ENCODE results near the gene MYO7B. TPM values are rescaled to one million over a fixed set of nuclear protein-coding genes. Genes with fewer than 3 reads are reported as not detected.

MYO7B gene
- total and polyA plus RNA-seq, 8 donors = 0.61 to 2.4 (median 1.00) TPM

DNA sequence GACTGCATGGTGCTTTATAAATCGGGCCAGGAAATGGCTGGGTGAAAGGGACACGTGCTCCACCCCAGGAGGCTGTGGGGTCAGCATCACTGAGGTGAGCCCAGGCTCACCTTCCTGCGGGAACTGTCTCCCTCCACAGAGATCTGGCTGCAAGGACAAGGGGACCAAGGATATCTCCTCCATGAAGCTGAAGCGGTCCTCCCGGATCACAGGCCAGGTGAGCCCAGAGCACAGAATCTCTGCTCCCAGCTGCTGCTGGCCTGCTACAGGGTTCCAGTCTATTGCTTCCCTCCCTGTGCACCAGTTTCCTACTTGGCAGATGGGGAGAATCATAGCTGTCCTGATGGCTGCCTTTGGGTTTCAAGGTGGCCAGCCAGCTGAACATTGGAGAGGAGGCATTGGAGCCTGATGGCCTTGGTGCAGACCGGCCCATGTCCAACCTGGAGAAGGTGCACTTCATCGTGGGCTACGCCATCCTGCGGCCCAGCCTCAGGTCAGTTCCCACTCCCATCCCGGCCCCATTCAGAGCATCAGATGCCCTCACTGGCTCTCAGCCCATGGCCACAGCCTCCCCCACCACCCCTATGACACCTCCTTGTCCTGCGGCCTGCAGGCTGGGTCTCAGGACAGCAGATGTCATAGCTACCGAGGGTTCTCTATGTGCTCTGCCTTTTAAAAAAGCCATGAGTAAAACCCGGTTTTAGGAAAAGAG lies 76.8 kb downstream of the MYO7B start:
- Histone ChIP-seq H3K27me3 (no peaks in the 10 kb centered on the region), H3K36me3 (no peaks in the 10 kb centered on the region), H3K4me3 (no peak overlapping the region), H3K27ac (no peak overlapping the region), H3K4me1 (no peaks in the 10 kb centered on the region), H3K9me3 (peaks cover 0 to 25% of the 10 kb centered on the region in 2 donors)
- no peak for TF ChIP-seq CTCF (IDR thresholded peaks at IDR 0.05)
- intact Hi-C loops (cut with DNase I) = no loop called here
- ATAC-seq = no peak
- DNase-seq = peak in 1 of 4 donors; percentile 7

- Histone ChIP-seq H3K4me1 (no peaks in the 10 kb centered on the region), H3K27me3 (no peaks in the 10 kb centered on the region), H3K27ac (no peak overlapping the region), H3K4me3 (no peak overlapping the region), H3K9me3 (peaks cover 0 to 25% of the 10 kb centered on the region in 2 donors), H3K36me3 (no peaks in the 10 kb centered on the region)
- intact Hi-C loops (cut with DNase I) = no loop called here
- no peak for TF ChIP-seq CTCF (IDR thresholded peaks at IDR 0.05)
- DNase-seq (no peak), ATAC-seq (no peak)
Measured at GRCh38 chr2:127614246-127614645, 78.8 kb downstream of the MYO7B start.

- DNase-seq = peak in 1 of 4 donors; percentile 5
- Histone ChIP-seq H3K36me3 (no peaks in the 10 kb centered on the region), H3K9me3 (peaks cover 0 to 25% of the 10 kb centered on the region in 2 donors), H3K27ac (no peak overlapping the region), H3K4me3 (no peak overlapping the region), H3K4me1 (no peaks in the 10 kb centered on the region), H3K27me3 (no peaks in the 10 kb centered on the region)
- no peak for TF ChIP-seq CTCF (IDR thresholded peaks at IDR 0.05)
- ATAC-seq = no peak
- intact Hi-C loops (cut with DNase I) = no loop called here
Measured at GRCh38 chr2:127614731-127615130, 79.2 kb downstream of the MYO7B start.

DNA sequence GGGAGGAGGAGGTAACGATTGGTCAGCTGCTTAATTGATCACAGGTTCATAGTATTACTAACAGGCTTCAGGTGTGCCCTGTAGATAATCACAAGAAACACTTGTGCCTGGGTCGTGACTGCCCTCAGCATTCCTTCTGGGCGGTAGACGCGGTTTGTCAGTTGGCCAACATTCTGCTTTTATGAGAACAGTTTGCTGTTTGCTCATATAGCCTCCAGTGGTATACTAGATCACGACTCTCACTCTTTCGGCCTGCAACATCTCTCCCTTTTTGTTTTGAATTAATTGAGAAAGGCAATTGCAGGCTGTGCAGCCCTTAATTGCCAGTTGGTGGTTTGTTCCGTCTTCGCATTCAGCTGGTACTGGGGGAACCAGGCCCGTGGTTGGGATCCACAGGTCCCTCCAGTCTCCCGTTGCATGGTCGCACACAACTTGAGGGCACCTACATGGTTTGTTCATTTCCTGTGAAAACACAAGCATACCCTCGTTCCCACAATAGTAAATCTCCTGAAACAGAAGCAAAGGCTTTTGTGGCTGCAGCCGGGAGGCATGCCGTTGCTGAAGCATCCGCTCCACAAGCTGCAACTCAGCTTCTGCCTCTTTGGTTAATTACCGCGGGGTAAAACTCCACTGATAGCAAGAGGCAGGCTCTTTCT lies 80.2 kb downstream of the MYO7B start:
- Histone ChIP-seq H3K36me3 (no peaks in the 10 kb centered on the region), H3K27me3 (no peaks in the 10 kb centered on the region), H3K4me3 (no peak overlapping the region), H3K9me3 (peaks cover 0 to 22% of the 10 kb centered on the region in 2 donors), H3K4me1 (no peaks in the 10 kb centered on the region), H3K27ac (no peak overlapping the region)
- ATAC-seq (no peak), DNase-seq (peak in 1 of 4 donors; percentile 17)
- intact Hi-C loops (cut with DNase I) = no loop called here
- TF ChIP-seq CTCF (IDR thresholded peaks at IDR 0.05) = no peak

DNA sequence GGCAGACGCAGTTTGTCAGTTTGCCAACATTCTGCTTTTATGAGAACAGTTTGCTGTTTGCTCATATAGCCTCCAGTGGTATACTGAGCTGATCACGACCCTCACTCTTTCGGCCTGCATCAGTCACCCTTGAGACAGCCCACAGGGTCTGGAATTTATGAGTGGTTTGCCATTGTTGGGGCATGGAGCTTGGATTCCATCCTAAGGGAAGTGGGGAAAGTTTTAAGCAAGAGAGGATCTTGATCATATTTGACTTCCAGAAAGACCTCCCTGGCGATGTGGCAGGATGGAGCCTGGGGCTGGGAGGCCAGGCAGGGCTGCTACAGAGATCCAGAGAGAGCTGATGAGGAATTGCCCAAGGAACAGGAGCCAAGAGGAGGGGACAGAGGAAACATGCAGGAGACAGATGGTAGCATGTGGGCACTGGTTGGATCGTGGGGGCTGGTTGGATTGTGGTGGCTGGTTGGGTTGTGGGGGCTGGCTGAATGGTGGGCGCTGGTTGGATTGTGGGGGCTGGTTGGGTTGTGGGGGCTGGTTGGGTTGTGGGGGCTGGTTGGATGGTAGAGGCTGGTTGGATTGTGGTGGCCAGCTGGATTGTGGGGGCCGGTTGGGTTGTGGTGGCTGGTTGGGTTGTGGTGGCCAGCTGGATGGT lies 83.2 kb downstream of the MYO7B start:
- Histone ChIP-seq H3K4me3 (no peak overlapping the region), H3K36me3 (no peaks in the 10 kb centered on the region), H3K27ac (no peak overlapping the region), H3K4me1 (no peaks in the 10 kb centered on the region), H3K9me3 (peaks cover 0 to under 1% of the 10 kb centered on the region in 2 donors), H3K27me3 (no peaks in the 10 kb centered on the region)
- ATAC-seq = no peak
- no peak for TF ChIP-seq CTCF (IDR thresholded peaks at IDR 0.05)
- peak in 1 of 4 donors; percentile 5 for DNase-seq
- intact Hi-C loops (cut with DNase I) = no loop called here
